ENCODE data around the gene AGK. TPM values are rescaled to one million over a fixed set of nuclear protein-coding genes. Genes with fewer than 3 reads are reported as not detected.

AGK gene
- total and polyA plus RNA-seq, 4 donors, result 7.2 to 13.6 (median 8.9) TPM

DNA sequence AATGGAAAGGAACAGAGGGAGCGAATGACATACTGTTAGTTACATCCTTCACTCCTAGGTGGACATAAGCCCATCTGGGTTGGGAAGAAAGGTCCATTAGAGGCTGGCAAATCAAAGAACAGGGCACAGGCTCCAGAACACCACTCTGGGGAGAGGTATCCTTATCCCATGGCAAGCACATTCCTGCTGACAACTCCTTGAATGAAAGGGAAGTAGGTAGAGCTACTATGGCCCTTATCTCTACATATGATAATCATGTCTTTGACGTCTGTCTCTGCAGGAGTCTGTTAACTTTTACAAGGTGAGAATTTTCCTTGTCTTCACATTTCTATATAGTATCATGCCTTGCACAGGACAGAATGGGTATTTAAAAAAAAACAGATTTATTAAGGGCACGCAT, 140.3 kb downstream of the AGK start:
- Histone ChIP-seq H3K9me3 (ENCODE audit: control insufficient read depth in 4 of 4, low read length in 3 of 4) (no peaks in the 10 kb centered on the region), H3K36me3 (ENCODE audit: control insufficient read depth in 4 of 4, insufficient read depth in 3 of 4, low read depth in 1 of 4, low read length in 3 of 4) (no peaks in the 10 kb centered on the region), H3K4me3 (ENCODE audit: low read depth in 1 of 3, low read length in 3 of 3) (no peak overlapping the region), H3K27ac (ENCODE audit: low read depth in 1 of 2, low read length in 2 of 2) (no peak overlapping the region), H3K4me1 (ENCODE audit: control insufficient read depth in 4 of 4, insufficient read depth in 4 of 4, low read length in 3 of 4) (peaks cover 10 to 48% (median 36%) of the 10 kb centered on the region in 4 donors), H3K27me3 (ENCODE audit: control insufficient read depth in 4 of 4, insufficient read depth in 4 of 4, low read length in 3 of 4) (no peaks in the 10 kb centered on the region), H3K9ac (ENCODE audit: low read depth in 1 of 2, low read length in 2 of 2) (no peak overlapping the region)
- no peak for DNase-seq (ENCODE audit: low spot score)
- no peak for TF ChIP-seq HNF4G (IDR thresholded peaks at IDR 0.05)
- TF ChIP-seq, protein P1, sequence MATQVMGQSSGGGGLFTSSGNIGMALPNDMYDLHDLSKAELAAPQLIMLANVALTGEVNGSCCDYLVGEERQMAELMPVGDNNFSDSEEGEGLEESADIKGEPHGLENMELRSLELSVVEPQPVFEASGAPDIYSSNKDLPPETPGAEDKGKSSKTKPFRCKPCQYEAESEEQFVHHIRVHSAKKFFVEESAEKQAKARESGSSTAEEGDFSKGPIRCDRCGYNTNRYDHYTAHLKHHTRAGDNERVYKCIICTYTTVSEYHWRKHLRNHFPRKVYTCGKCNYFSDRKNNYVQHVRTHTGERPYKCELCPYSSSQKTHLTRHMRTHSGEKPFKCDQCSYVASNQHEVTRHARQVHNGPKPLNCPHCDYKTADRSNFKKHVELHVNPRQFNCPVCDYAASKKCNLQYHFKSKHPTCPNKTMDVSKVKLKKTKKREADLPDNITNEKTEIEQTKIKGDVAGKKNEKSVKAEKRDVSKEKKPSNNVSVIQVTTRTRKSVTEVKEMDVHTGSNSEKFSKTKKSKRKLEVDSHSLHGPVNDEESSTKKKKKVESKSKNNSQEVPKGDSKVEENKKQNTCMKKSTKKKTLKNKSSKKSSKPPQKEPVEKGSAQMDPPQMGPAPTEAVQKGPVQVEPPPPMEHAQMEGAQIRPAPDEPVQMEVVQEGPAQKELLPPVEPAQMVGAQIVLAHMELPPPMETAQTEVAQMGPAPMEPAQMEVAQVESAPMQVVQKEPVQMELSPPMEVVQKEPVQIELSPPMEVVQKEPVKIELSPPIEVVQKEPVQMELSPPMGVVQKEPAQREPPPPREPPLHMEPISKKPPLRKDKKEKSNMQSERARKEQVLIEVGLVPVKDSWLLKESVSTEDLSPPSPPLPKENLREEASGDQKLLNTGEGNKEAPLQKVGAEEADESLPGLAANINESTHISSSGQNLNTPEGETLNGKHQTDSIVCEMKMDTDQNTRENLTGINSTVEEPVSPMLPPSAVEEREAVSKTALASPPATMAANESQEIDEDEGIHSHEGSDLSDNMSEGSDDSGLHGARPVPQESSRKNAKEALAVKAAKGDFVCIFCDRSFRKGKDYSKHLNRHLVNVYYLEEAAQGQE (IDR thresholded peaks at IDR 0.05), result no peak
- TF ChIP-seq, protein P2, sequence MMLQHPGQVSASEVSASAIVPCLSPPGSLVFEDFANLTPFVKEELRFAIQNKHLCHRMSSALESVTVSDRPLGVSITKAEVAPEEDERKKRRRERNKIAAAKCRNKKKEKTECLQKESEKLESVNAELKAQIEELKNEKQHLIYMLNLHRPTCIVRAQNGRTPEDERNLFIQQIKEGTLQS (IDR thresholded peaks at IDR 0.05), result no peak
- TF ChIP-seq, protein P3, sequence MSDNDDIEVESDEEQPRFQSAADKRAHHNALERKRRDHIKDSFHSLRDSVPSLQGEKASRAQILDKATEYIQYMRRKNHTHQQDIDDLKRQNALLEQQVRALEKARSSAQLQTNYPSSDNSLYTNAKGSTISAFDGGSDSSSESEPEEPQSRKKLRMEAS (IDR thresholded peaks at IDR 0.05), result no peak
- no peak for TF ChIP-seq JUND (IDR thresholded peaks at IDR 0.05)
- TF ChIP-seq, protein P4, sequence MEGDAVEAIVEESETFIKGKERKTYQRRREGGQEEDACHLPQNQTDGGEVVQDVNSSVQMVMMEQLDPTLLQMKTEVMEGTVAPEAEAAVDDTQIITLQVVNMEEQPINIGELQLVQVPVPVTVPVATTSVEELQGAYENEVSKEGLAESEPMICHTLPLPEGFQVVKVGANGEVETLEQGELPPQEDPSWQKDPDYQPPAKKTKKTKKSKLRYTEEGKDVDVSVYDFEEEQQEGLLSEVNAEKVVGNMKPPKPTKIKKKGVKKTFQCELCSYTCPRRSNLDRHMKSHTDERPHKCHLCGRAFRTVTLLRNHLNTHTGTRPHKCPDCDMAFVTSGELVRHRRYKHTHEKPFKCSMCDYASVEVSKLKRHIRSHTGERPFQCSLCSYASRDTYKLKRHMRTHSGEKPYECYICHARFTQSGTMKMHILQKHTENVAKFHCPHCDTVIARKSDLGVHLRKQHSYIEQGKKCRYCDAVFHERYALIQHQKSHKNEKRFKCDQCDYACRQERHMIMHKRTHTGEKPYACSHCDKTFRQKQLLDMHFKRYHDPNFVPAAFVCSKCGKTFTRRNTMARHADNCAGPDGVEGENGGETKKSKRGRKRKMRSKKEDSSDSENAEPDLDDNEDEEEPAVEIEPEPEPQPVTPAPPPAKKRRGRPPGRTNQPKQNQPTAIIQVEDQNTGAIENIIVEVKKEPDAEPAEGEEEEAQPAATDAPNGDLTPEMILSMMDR (IDR thresholded peaks at IDR 0.05; ENCODE audit: low read depth, low read length, missing input control), result no peak
- no peak for TF ChIP-seq RXRA (IDR thresholded peaks at IDR 0.05)
- no peak for TF ChIP-seq YY1 (IDR thresholded peaks at IDR 0.05)
- TF ChIP-seq SP1 (IDR thresholded peaks at IDR 0.05), result no peak
- TF ChIP-seq NR2F2 (IDR thresholded peaks at IDR 0.05), result no peak
- TF ChIP-seq, protein P5, sequence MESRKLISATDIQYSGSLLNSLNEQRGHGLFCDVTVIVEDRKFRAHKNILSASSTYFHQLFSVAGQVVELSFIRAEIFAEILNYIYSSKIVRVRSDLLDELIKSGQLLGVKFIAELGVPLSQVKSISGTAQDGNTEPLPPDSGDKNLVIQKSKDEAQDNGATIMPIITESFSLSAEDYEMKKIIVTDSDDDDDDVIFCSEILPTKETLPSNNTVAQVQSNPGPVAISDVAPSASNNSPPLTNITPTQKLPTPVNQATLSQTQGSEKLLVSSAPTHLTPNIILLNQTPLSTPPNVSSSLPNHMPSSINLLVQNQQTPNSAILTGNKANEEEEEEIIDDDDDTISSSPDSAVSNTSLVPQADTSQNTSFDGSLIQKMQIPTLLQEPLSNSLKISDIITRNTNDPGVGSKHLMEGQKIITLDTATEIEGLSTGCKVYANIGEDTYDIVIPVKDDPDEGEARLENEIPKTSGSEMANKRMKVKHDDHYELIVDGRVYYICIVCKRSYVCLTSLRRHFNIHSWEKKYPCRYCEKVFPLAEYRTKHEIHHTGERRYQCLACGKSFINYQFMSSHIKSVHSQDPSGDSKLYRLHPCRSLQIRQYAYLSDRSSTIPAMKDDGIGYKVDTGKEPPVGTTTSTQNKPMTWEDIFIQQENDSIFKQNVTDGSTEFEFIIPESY (IDR thresholded peaks at IDR 0.05), result no peak
- no peak for TF ChIP-seq TAF1 (conservative IDR thresholded peaks at IDR 0.05)
- TF ChIP-seq RAD21 (IDR thresholded peaks at IDR 0.05), result no peak
- no peak for TF ChIP-seq GABPA (IDR thresholded peaks at IDR 0.05 in 1 of 2, conservative IDR thresholded peaks at IDR 0.05 in 1 of 2)
- TF ChIP-seq HNF4A (conservative IDR thresholded peaks at IDR 0.05), result no peak
- no peak for TF ChIP-seq FOXA1 (IDR thresholded peaks at IDR 0.05)
- 89% methylated on average over 3 of the region's 3 CpGs for WGBS

DNA sequence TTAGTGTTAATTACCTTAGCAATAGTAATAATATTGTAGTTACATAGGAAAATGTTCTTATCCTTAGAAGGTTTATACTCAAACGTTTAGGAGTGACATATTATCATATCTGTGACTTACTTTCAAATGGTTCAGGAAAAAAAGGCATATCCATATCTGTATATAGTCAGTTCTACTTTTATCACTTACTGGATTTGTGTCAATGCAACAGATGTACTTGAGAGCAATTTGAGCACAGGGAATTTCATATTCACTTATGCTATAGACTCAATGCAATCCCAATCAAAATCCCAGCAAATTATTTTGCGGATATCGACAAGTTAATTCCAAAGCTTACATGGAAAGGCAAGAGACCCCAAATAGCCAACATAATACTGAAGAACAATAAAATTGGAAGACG, 140.8 kb downstream of the AGK start:
- Histone ChIP-seq H3K27ac (ENCODE audit: low read depth in 1 of 2, low read length in 2 of 2) (no peak overlapping the region), H3K36me3 (ENCODE audit: control insufficient read depth in 4 of 4, insufficient read depth in 3 of 4, low read depth in 1 of 4, low read length in 3 of 4) (no peaks in the 10 kb centered on the region), H3K4me3 (ENCODE audit: low read depth in 1 of 3, low read length in 3 of 3) (no peak overlapping the region), H3K27me3 (ENCODE audit: control insufficient read depth in 4 of 4, insufficient read depth in 4 of 4, low read length in 3 of 4) (no peaks in the 10 kb centered on the region), H3K9me3 (ENCODE audit: control insufficient read depth in 4 of 4, low read length in 3 of 4) (no peaks in the 10 kb centered on the region), H3K4me1 (ENCODE audit: control insufficient read depth in 4 of 4, insufficient read depth in 4 of 4, low read length in 3 of 4) (peaks cover 14 to 50% (median 41%) of the 10 kb centered on the region in 4 donors), H3K9ac (ENCODE audit: low read depth in 1 of 2, low read length in 2 of 2) (no peak overlapping the region)
- WGBS, result 94% methylated on average over 4 of the region's 4 CpGs
- no peak for DNase-seq (ENCODE audit: low spot score)
- TF ChIP-seq JUND (IDR thresholded peaks at IDR 0.05) (no peak), GABPA (IDR thresholded peaks at IDR 0.05 in 1 of 2, conservative IDR thresholded peaks at IDR 0.05 in 1 of 2) (no peak), NR2F2 (IDR thresholded peaks at IDR 0.05) (no peak), FOXA2 (IDR thresholded peaks at IDR 0.05) (no peak)
- TF ChIP-seq, protein P1 (IDR thresholded peaks at IDR 0.05), result no peak
- TF ChIP-seq, protein P4 (IDR thresholded peaks at IDR 0.05; ENCODE audit: low read depth, low read length, missing input control), result no peak
